Neural progenitor cell (in vitro differentiated cells): ENCODE data around the gene GRIK3. TPM values are rescaled to one million over a fixed set of nuclear protein-coding genes. Genes with fewer than 3 reads are reported as not detected.

ENCODE experiments used
- DNase-seq: peaks from one replicate; pipeline ENCODE4 v3.0.0-alpha.2; 2016; ENCODE audit warnings: low spot score
- H2AFZ ChIP-seq: fragments of 200-600 bp; sonication (generic); replicated peaks from 2 replicates; pipeline ENCODE4 v1.6.1; 2016; ENCODE audit warnings: antibody characterized with exemption
- H3F3A ChIP-seq: fragments of 200-600 bp; sonication (generic); 2 replicates; pipeline ENCODE4 v1.6.1; 2016; ENCODE audit warnings: antibody characterized with exemption, low read depth
- H3K27ac ChIP-seq: fragments of 200-600 bp; sonication (generic); 2 replicates; pipeline ENCODE4 v1.5.1; 2016; ENCODE audit warnings: mild to moderate bottlenecking
- H3K27me3 ChIP-seq: fragments of 200-600 bp; sonication (generic); 2 replicates; pipeline ENCODE4 v1.6.1; 2016; ENCODE audit warnings: mild to moderate bottlenecking, moderate library complexity
- H3K36me3 ChIP-seq: fragments of 200-600 bp; sonication (generic); 2 replicates; pipeline ENCODE4 v1.5.1; 2016
- H3K4me1 ChIP-seq: fragments of 200-600 bp; sonication (generic); 2 replicates; pipeline ENCODE4 v1.6.1; 2016; ENCODE audit warnings: mixed run types
- H3K4me2 ChIP-seq: fragments of 200-600 bp; sonication (generic); 2 replicates; pipeline ENCODE4 v1.6.1; 2016
- H3K4me3 ChIP-seq: fragments of 200-600 bp; sonication (generic); 2 replicates; pipeline ENCODE4 v1.5.1; 2016
- H3K79me2 ChIP-seq: fragments of 200-600 bp; sonication (generic); 2 replicates; pipeline ENCODE4 v1.6.1; 2016; ENCODE audit warnings: low read depth
- H3K9ac ChIP-seq: fragments of 200-600 bp; sonication (generic); 2 replicates; pipeline ENCODE4 v1.6.1; 2016
- H3K9me3 ChIP-seq: fragments of 200-600 bp; sonication (generic); 2 replicates; pipeline ENCODE4 v1.5.1; 2016; ENCODE audit warnings: low read depth
- H4K20me1 ChIP-seq: fragments of 200-600 bp; sonication (generic); 2 replicates; pipeline ENCODE4 v1.6.1; 2016; ENCODE audit warnings: low read depth
- H3K27ac Mint-ChIP-seq: 3 replicates; pipeline ENCODE4 v1.8.0; 2021; ENCODE audit warnings: mixed read lengths
- H3K27me3 Mint-ChIP-seq: 2 replicates; pipeline ENCODE4 v1.8.0; 2022; ENCODE audit warnings: low read depth, mild to moderate bottlenecking, inconsistent platforms, moderate library complexity, mixed read lengths; ENCODE audit not compliant: insufficient read depth
- H3K36me3 Mint-ChIP-seq: 3 replicates; pipeline ENCODE4 v1.8.0; 2021; ENCODE audit warnings: mixed read lengths
- H3K4me1 Mint-ChIP-seq: 3 replicates; pipeline ENCODE4 v1.8.0; 2021; ENCODE audit warnings: mixed read lengths
- H3K4me3 Mint-ChIP-seq: 3 replicates; pipeline ENCODE4 v1.8.0; 2021; ENCODE audit warnings: mild to moderate bottlenecking, moderate library complexity, mixed read lengths
- H3K9me3 Mint-ChIP-seq: 3 replicates; pipeline ENCODE4 v1.8.0; 2020; ENCODE audit warnings: mixed read lengths
- CTCF ChIP-seq: fragments of 200-600 bp; sonication (generic); IDR thresholded peaks from 2 replicates; pipeline ENCODE4 v1.5.1; 2017; ENCODE audit warnings: antibody characterized with exemption, mild to moderate bottlenecking
- EZH2 ChIP-seq: fragments of 200-600 bp; sonication (generic); IDR thresholded peaks from 2 replicates; pipeline ENCODE4 v1.6.1; 2017; ENCODE audit warnings: antibody characterized with exemption, mild to moderate bottlenecking, moderate library complexity
- EZH2phosphoT487 ChIP-seq: fragments of 200-600 bp; sonication (generic); IDR thresholded peaks from 2 replicates; pipeline ENCODE4 v1.6.1; 2017; ENCODE audit warnings: antibody characterized with exemption
- total RNA-seq: library from RNA; depleted of rRNA; stranded (reverse); fragments of >200 nt; gene quantifications from 2 replicates; pipeline ENCODE4 v1.2.3, GENCODE V29; 2015; ENCODE audit warnings: low replicate concordance

The GRIK3 gene
- total RNA-seq, 1 donor from 2014 or later, result 1.7 TPM

- Histone ChIP-seq H3K27me3 (no peaks in the 10 kb centered on the region), H3K9ac (no peak overlapping the region), H3K36me3 (no peaks in the 10 kb centered on the region), H3F3A (no peaks in the 10 kb centered on the region), H3K4me2 (no peak overlapping the region), H4K20me1 (no peaks in the 10 kb centered on the region), H3K27ac (no peak overlapping the region), H2AFZ (no peak overlapping the region), H3K79me2 (no peaks in the 10 kb centered on the region), H3K9me3 (no peaks in the 10 kb centered on the region), H3K4me1 (peaks cover 6% of the 10 kb centered on the region), H3K4me3 (no peak overlapping the region)
- no peak for TF ChIP-seq EZH2phosphoT487
- no peak for TF ChIP-seq CTCF
- TF ChIP-seq EZH2, result no peak
- Mint-ChIP-seq H3K27ac (no peak overlapping the region), H3K9me3 (no peaks in the 10 kb centered on the region), H3K27me3 (peaks cover 3% of the 10 kb centered on the region), H3K36me3 (no peaks in the 10 kb centered on the region), H3K4me1 (no peaks in the 10 kb centered on the region), H3K4me3 (no peak overlapping the region)
- DNase-seq, result no peak
Measured at GRCh38 chr1:37012226-37012625, 22.1 kb downstream of the GRIK3 start.

- no peaks in the 10 kb centered on the region for H4K20me1 ChIP-seq
Measured at GRCh38 chr1:37010011-37010410, 24.3 kb downstream of the GRIK3 start.

GRCh38 chr1:37009521-37009920, 24.8 kb downstream of the GRIK3 start:
- Mint-ChIP-seq H3K27me3 (peaks cover 3% of the 10 kb centered on the region), H3K9me3 (no peaks in the 10 kb centered on the region)
- no peak overlapping the region for H3K27ac ChIP-seq

More at GRCh38 chr1:37010011-37010410, 24.3 kb downstream of the GRIK3 start:
- no peaks in the 10 kb centered on the region for H3K4me1 Mint-ChIP-seq
- no peaks in the 10 kb centered on the region for H3K9me3 ChIP-seq
- peaks cover 3% of the 10 kb centered on the region for H3K27me3 Mint-ChIP-seq
- no peak overlapping the region for H3K4me2 ChIP-seq
- TF ChIP-seq CTCF (no peak), EZH2 (no peak)
- no peaks in the 10 kb centered on the region for H3K27me3 ChIP-seq
- H3K36me3 ChIP-seq, result no peaks in the 10 kb centered on the region
- no peaks in the 10 kb centered on the region for H3F3A ChIP-seq
- no peak for DNase-seq
- H3K4me1 ChIP-seq, result peaks cover 1% of the 10 kb centered on the region
- no peaks in the 10 kb centered on the region for H3K36me3 Mint-ChIP-seq
- no peak overlapping the region for H3K9ac ChIP-seq
- no peak overlapping the region for H3K4me3 Mint-ChIP-seq
- peak overlapping the region; percentile 57 for H3K27ac Mint-ChIP-seq
- H3K27ac ChIP-seq, result no peak overlapping the region
- H3K79me2 ChIP-seq, result no peaks in the 10 kb centered on the region
- H3K9me3 Mint-ChIP-seq, result no peaks in the 10 kb centered on the region
- no peak overlapping the region for H2AFZ ChIP-seq
- no peak overlapping the region for H3K4me3 ChIP-seq

More at GRCh38 chr1:37009521-37009920, 24.8 kb downstream of the GRIK3 start:
- Histone ChIP-seq H3K9me3 (no peaks in the 10 kb centered on the region), H3K4me2 (no peak overlapping the region), H3K4me1 (peaks cover 2% of the 10 kb centered on the region), H3K79me2 (no peaks in the 10 kb centered on the region), H3K4me3 (no peak overlapping the region), H3K9ac (no peak overlapping the region), H4K20me1 (no peaks in the 10 kb centered on the region), H3F3A (no peaks in the 10 kb centered on the region), H3K36me3 (no peaks in the 10 kb centered on the region), H3K27me3 (no peaks in the 10 kb centered on the region), H2AFZ (no peak overlapping the region)
- no peak overlapping the region for H3K27ac Mint-ChIP-seq
- peaks cover under 1% of the 10 kb centered on the region for H3K4me1 Mint-ChIP-seq
- no peak for TF ChIP-seq EZH2phosphoT487
- TF ChIP-seq EZH2, result no peak
- TF ChIP-seq CTCF, result no peak
- no peaks in the 10 kb centered on the region for H3K36me3 Mint-ChIP-seq
- H3K4me3 Mint-ChIP-seq, result no peak overlapping the region
- no peak for DNase-seq
